ENCODE results near the gene PIP4K2C. TPM values are rescaled to one million over a fixed set of nuclear protein-coding genes. Genes with fewer than 3 reads are reported as not detected.
"Not testable (repeated sequence)": the region's sequence is repeated elsewhere in the genome, so short reads cannot be mapped to it uniquely, and the experiment has no call there.

Gene PIP4K2C
- polyA plus RNA-seq, 1 donor, result 43.4 TPM

- no peak for DNase-seq
Measured at GRCh38 chr12:57584050-57584449, 6.9 kb upstream of the PIP4K2C start.

- DNase-seq, result no peak
Measured at GRCh38 chr12:57584690-57585089, 6.3 kb upstream of the PIP4K2C start.

- DNase-seq, result no peak
Measured at GRCh38 chr12:57585156-57585555, 5.8 kb upstream of the PIP4K2C start.

- DNase-seq, result no peak
Measured at GRCh38 chr12:57586128-57586527, 4.9 kb upstream of the PIP4K2C start.

GRCh38 chr12:57586832-57587429 lies 4.1 kb upstream of the PIP4K2C start:
- DNase-seq, result no peak

- not testable (repeated sequence) for DNase-seq
Measured at GRCh38 chr12:57588951-57589610, 1.9 kb upstream of the PIP4K2C start.

GRCh38 chr12:57590479-57590863 lies 521 bp upstream of the PIP4K2C start:
- no peak for DNase-seq

GRCh38 chr12:57591782-57592325 lies 862 bp downstream of the PIP4K2C start:
- DNase-seq, result no peak

GRCh38 chr12:57592551-57593165 lies 1.7 kb downstream of the PIP4K2C start:
- DNase-seq, result no peak

- no peak for DNase-seq
Measured at GRCh38 chr12:57593187-57593586, 2.2 kb downstream of the PIP4K2C start.

- DNase-seq, result no peak
Measured at GRCh38 chr12:57600395-57600794, 9.4 kb downstream of the PIP4K2C start.

- DNase-seq, result no peak
Measured at GRCh38 chr12:57602544-57602943, 11.6 kb downstream of the PIP4K2C start.

- no peak for DNase-seq
Measured at GRCh38 chr12:57603324-57603723, 12.3 kb downstream of the PIP4K2C start.

GRCh38 chr12:57603815-57604453 lies 12.9 kb downstream of the PIP4K2C start:
- DNase-seq, result peak; percentile 70

- DNase-seq, result no peak
Measured at GRCh38 chr12:57604454-57604991, 13.5 kb downstream of the PIP4K2C start, which contains the start of gene DTX3. TSS of gene DTX3 (plus strand) at chr12:57604824. CDS start at chr12:57606518, 1,694 bp downstream.

- no peak for DNase-seq
Measured at GRCh38 chr12:57604992-57605810, 14.2 kb downstream of the PIP4K2C start.

- no peak for DNase-seq
Measured at GRCh38 chr12:57605811-57606311, 14.9 kb downstream of the PIP4K2C start.

- DNase-seq, result no peak
Measured at GRCh38 chr12:57606399-57606798, 15.4 kb downstream of the PIP4K2C start.

- DNase-seq, result no peak
Measured at GRCh38 chr12:57606821-57607220, 15.8 kb downstream of the PIP4K2C start.

- no peak for DNase-seq
Measured at GRCh38 chr12:57607958-57608663, 17.1 kb downstream of the PIP4K2C start.
